Panc1 (cell line): ENCODE results near the gene CD80. TPM values are rescaled to one million over a fixed set of nuclear protein-coding genes. Genes with fewer than 3 reads are reported as not detected.

ENCODE experiments used
- ATAC-seq: fragments of 200-7000 bp; cut with Tn5 transposase; 2 replicates; pipeline ENCODE4 v1.9.1; 2020; ENCODE audit warnings: mild to moderate bottlenecking, moderate library complexity
- BruUV-seq: library from RNA; stranded (reverse); fragments of 400-500 nt; replicated peaks from 2 replicates; lab custom pipeline; 2021; lab: Mats Ljungman, UMichigan
- CTCF ChIA-PET: fragments of 300-600 bp; sonication (Branson Sonifier 250); formaldehyde crosslinking; loops from one replicate; lab custom pipeline; 2022; ENCODE audit warnings: antibody characterized with exemption; lab: Charles Lee
- POLR2A ChIA-PET: fragments of 300-600 bp; sonication (Branson Sonifier 250); formaldehyde crosslinking; loops from one replicate; lab custom pipeline; 2022; ENCODE audit warnings: antibody characterized with exemption; lab: Charles Lee
- DNase-seq: peaks from one replicate; pipeline ENCODE4 v3.0.0-alpha.2; 2010; ENCODE audit warnings: low read depth, low spot score
- H3K27ac ChIP-seq: 2 replicates; pipeline ENCODE4 v1.5.1; 2011; ENCODE audit warnings: mild to moderate bottlenecking, low read length, inconsistent platforms
- H3K27me3 ChIP-seq: fragments of 200-500 bp; sonication (Bioruptor generic); 2 replicates; pipeline ENCODE4 v1.6.0; 2014; ENCODE audit warnings: low read length, inconsistent platforms; ENCODE audit not compliant: control insufficient read depth, insufficient read depth
- H3K36me3 ChIP-seq: fragments of 200-500 bp; sonication (Bioruptor generic); 2 replicates; pipeline ENCODE4 v1.5.1; 2014; ENCODE audit warnings: inconsistent platforms, mild to moderate bottlenecking, low read length, moderate library complexity; ENCODE audit not compliant: control insufficient read depth, insufficient read depth
- H3K4me1 ChIP-seq: 2 replicates; pipeline ENCODE4 v1.5.1; 2011; ENCODE audit warnings: inconsistent platforms, mild to moderate bottlenecking, low read length, moderate library complexity; ENCODE audit not compliant: control insufficient read depth, insufficient read depth
- H3K4me3 ChIP-seq, 2 experiments: 2 replicates each; pipeline ENCODE4 v1.5.1; 2011 to 2012; ENCODE audit warnings: low read depth in 2 of 2, low read length in 2 of 2, mild to moderate bottlenecking in 2 of 2, inconsistent platforms in 1 of 2, moderate library complexity in 1 of 2
- H3K9me3 ChIP-seq: fragments of 200-500 bp; sonication (Bioruptor generic); 2 replicates; pipeline ENCODE4 v1.5.1; 2014; ENCODE audit warnings: low read depth, mild to moderate bottlenecking, inconsistent platforms, low read length, moderate library complexity; ENCODE audit not compliant: control insufficient read depth, insufficient read depth
- CTCF ChIP-seq: fragments of 450-650 bp; IDR thresholded peaks from 2 replicates; pipeline ENCODE4 v1.5.1; 2017; ENCODE audit warnings: mild to moderate bottlenecking
- POLR2AphosphoS5 ChIP-seq: IDR thresholded peaks from 2 replicates; pipeline ENCODE4 v1.6.1; 2012; ENCODE audit warnings: mild to moderate bottlenecking, low read depth, low read length, moderate library complexity
- REST ChIP-seq, 2 experiments: IDR thresholded peaks; 2 replicates each; pipeline ENCODE4 v1.6.1; 2011 to 2012; ENCODE audit warnings: low read depth in 2 of 2, control low read depth in 1 of 2, low read length in 1 of 2, mild to moderate bottlenecking in 1 of 2, moderate library complexity in 1 of 2; ENCODE audit not compliant: insufficient read depth in 1 of 2
- SIN3A ChIP-seq: IDR thresholded peaks from 2 replicates; pipeline ENCODE4 v1.6.1; 2012; ENCODE audit warnings: low read depth, mild to moderate bottlenecking, low read length, moderate library complexity, borderline replicate concordance; ENCODE audit not compliant: insufficient read depth
- TCF7L2 ChIP-seq: IDR thresholded peaks from 2 replicates; pipeline ENCODE4 v1.6.1; 2011; ENCODE audit warnings: mild to moderate bottlenecking, low read depth, low read length, inconsistent platforms
- in situ Hi-C: cut with HindIII; loops from 2 replicates; pipeline ENCODE4 v1.10.0; 2016; ENCODE audit warnings: low sequenced_read_pairs, low pct_unique_long_range_greater_than_20kb
- intact Hi-C: fragments of 100-400 bp; cut with micrococcal nuclease; formaldehyde crosslinking; loops from one replicate; pipeline ENCODE4 v1.10.0; 2022; ENCODE audit not compliant: unreplicated experiment
- total RNA-seq: library from RNA; stranded (reverse); gene quantifications from one replicate; pipeline ENCODE4 v1.2.1, GENCODE V29; 2021; ENCODE audit not compliant: unreplicated experiment

CD80 gene
- total RNA-seq, 1 experiment from 2014 or later: 0.15 TPM

- in situ Hi-C loops: no loop called here
- DNase-seq (no peak), ATAC-seq (no peak)
- Histone ChIP-seq H3K36me3 (no peaks in the 10 kb centered on the region), H3K27me3 (peaks cover 8% of the 10 kb centered on the region), H3K27ac (no peak overlapping the region), H3K4me1 (no peaks in the 10 kb centered on the region), H3K4me3 (no peak overlapping the region), H3K9me3 (no peaks in the 10 kb centered on the region)
- TF ChIP-seq SIN3A (no peak), POLR2AphosphoS5 (no peak), CTCF (no peak), REST (IDR thresholded peaks at IDR 0.05; ENCODE audit: insufficient read depth in 1 of 2, low read depth in 2 of 2, low read length in 1 of 2) (no peak), TCF7L2 (no peak)
- no TSS peak for BruUV-seq
- POLR2A ChIA-PET: no interaction called here
- intact Hi-C loops: no loop called here
- CTCF ChIA-PET: no interaction called here
These were observed 45.5 kb upstream of the CD80 start for GRCh38 chr3:119604878-119605277.

- Histone ChIP-seq H3K36me3 (no peaks in the 10 kb centered on the region), H3K4me3 (no peak overlapping the region), H3K9me3 (no peaks in the 10 kb centered on the region), H3K27ac (no peak overlapping the region), H3K4me1 (no peaks in the 10 kb centered on the region), H3K27me3 (peaks cover 8% of the 10 kb centered on the region)
- no TSS peak for BruUV-seq
- ATAC-seq (no peak), DNase-seq (no peak)
- no peak for TF ChIP-seq POLR2AphosphoS5
- TF ChIP-seq SIN3A: no peak
- TF ChIP-seq TCF7L2: no peak
- no peak for TF ChIP-seq REST (IDR thresholded peaks at IDR 0.05; ENCODE audit: insufficient read depth in 1 of 2, low read depth in 2 of 2, low read length in 1 of 2)
- no peak for TF ChIP-seq CTCF
- intact Hi-C loops (no loop called here), in situ Hi-C loops (no loop called here)
- POLR2A ChIA-PET: interaction anchor here (0.5 kb wide), 1 partner anchor 77 kb away, joined by 3 read pairs; no protein-coding TSS in a partner anchor
- CTCF ChIA-PET: no interaction called here
These were observed 43.3 kb upstream of the CD80 start for GRCh38 chr3:119602676-119603075.
